Measurements from ENCODE around the gene NATD1.

NATD1 gene

DNA sequence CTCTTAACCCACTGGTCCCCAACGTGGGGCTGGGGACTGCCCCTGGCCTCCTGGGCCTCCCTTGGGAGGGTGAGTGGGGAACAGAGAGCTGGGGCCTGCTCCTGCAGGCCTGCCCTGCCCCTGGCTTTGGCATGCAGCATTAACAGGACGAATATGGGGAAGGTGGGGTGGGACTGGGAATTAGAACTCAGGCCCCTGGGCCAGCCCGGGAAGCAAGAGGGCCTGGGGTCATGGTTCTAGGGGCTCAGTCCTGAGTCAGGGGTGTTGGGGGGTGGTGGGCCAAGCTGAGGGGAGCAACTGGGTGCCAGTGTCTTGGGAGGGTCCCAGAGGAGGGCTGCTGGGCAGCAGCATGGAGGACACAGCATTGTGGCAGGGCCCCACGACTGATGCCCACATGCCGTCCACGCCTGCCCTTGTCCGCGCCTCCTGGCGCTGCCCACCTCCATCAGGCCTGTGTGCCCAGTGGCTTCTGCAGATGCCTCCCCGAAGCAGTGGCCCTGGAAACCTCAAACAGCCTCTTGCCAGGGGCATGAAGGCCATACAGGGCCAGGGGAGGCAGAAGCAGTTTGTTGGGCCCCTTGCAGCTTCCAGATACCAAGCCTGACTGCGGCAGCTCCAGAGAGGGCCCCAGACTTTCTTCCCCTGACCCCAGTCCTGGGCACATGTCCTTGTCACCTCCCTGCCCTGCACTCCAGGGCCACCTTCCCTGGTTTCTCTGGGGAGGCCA lies 36.1 kb upstream of the NATD1 start:
- Histone ChIP-seq H3K4me3 (ENCODE audit: low read length in 2 of 2) (peak overlapping the region; percentile 21 to 92), H3K9me3 (ENCODE audit: control insufficient read depth in 2 of 2, low read length in 2 of 2) (no peaks in the 10 kb centered on the region), H3K27ac (ENCODE audit: low read length) (peak overlapping the region; percentile 93), H3K9ac (ENCODE audit: low read length in 2 of 2) (peak overlapping the region; percentile 23 to 42), H3K36me3 (ENCODE audit: control insufficient read depth in 2 of 2, insufficient read depth in 2 of 2, low read length in 2 of 2) (peaks cover 5 to 13% of the 10 kb centered on the region in 2 donors), H3K4me1 (ENCODE audit: control insufficient read depth, insufficient read depth, low read length) (peaks cover 60% of the 10 kb centered on the region), H3K27me3 (ENCODE audit: control insufficient read depth in 1 of 2, insufficient read depth in 2 of 2, low read length in 2 of 2) (peaks cover 0 to 3% of the 10 kb centered on the region in 2 donors)

DNA sequence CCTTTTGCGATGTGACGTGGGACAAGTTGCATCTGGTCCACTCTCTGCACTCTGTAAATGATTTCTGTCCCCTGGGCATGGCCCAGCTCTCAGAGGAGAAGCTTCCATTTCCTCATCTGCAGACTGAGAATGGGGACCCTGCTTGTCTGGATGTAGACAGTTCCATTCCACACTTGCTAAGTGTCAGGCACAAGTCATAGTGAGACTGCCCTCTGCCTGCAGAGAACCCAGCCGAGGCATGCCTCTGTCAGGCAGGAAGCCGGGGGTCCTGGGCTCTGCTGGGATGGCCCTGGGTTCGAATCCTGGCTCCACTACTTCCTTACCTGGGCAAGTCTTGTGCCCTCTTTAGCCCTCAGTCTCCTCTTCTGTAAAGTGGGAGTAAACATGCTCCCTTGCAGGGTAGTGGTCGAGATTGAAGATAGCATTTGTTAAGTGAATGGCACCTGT lies 35.4 kb upstream of the NATD1 start:
- Histone ChIP-seq H3K4me1 (ENCODE audit: control insufficient read depth, insufficient read depth, low read length) (peaks cover 59% of the 10 kb centered on the region), H3K4me3 (ENCODE audit: low read length in 2 of 2) (peak overlapping the region; percentile 31 to 92), H3K9me3 (ENCODE audit: control insufficient read depth in 2 of 2, low read length in 2 of 2) (no peaks in the 10 kb centered on the region), H3K36me3 (ENCODE audit: control insufficient read depth in 2 of 2, insufficient read depth in 2 of 2, low read length in 2 of 2) (peaks cover 5 to 13% of the 10 kb centered on the region in 2 donors), H3K9ac (ENCODE audit: low read length in 2 of 2) (peak overlapping the region; percentile 60 to 78), H3K27me3 (ENCODE audit: control insufficient read depth in 1 of 2, insufficient read depth in 2 of 2, low read length in 2 of 2) (peaks cover 0 to 3% of the 10 kb centered on the region in 2 donors), H3K27ac (ENCODE audit: low read length) (peak overlapping the region; percentile 93)

- Histone ChIP-seq H3K4me1 (ENCODE audit: control insufficient read depth, insufficient read depth, low read length) (peaks cover 66% of the 10 kb centered on the region), H3K9ac (ENCODE audit: low read length in 2 of 2) (peak overlapping the region; percentile 69 to 78), H3K27me3 (ENCODE audit: control insufficient read depth in 1 of 2, insufficient read depth in 2 of 2, low read length in 2 of 2) (peaks cover 0 to 3% of the 10 kb centered on the region in 2 donors), H3K36me3 (ENCODE audit: control insufficient read depth in 2 of 2, insufficient read depth in 2 of 2, low read length in 2 of 2) (peaks cover 5 to 9% of the 10 kb centered on the region in 2 donors), H3K27ac (ENCODE audit: low read length) (peak overlapping the region; percentile 93), H3K4me3 (ENCODE audit: low read length in 2 of 2) (peak overlapping the region; percentile 92 to 96), H3K9me3 (ENCODE audit: control insufficient read depth in 2 of 2, low read length in 2 of 2) (no peaks in the 10 kb centered on the region)
Observed at GRCh38 chr17:21287703-21288449, 34.7 kb upstream of the NATD1 start.

DNA sequence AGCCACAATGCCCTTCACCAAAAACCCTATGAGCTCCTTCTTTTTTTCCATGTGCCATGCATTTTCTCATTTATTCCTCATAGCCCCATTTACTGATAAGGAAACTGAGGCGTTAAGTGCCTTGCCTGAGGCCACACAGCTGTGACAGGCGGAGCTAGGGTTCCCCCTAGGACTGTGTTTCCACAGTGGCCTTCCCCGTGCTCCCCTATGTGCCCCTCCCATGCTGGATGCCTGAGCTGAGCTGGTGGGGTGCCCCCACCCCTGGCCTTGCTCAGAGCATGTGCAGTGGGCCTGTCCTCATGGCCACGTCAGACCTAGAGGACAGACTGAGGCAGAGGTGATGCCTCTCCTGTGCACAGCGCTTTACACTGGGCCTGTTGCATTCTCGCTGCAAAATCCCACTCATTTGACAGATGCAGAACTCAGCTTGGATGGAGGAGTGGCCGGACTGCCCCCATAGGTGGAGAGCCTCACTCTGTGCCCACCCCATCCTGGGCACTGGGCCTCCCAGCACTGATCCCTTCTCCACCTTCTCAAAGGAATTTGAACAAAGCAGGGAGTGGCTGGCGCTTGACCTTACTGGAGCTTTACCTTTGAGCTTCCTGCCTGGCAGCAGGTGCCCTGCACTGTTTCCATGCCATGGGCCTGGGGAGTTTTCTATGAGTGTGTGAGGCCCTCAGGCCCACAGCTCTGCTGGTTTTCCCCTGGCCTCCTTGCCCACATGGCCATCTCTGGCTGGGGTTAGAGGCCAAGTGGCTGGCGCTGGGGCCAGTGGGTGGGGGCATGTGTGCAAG lies 33.9 kb upstream of the NATD1 start:
- H3K9ac ChIP-seq (ENCODE audit: low read length in 2 of 2), result peak overlapping the region; percentile 69 to 78
- peaks cover 73% of the 10 kb centered on the region for H3K4me1 ChIP-seq (ENCODE audit: control insufficient read depth, insufficient read depth, low read length)

DNA sequence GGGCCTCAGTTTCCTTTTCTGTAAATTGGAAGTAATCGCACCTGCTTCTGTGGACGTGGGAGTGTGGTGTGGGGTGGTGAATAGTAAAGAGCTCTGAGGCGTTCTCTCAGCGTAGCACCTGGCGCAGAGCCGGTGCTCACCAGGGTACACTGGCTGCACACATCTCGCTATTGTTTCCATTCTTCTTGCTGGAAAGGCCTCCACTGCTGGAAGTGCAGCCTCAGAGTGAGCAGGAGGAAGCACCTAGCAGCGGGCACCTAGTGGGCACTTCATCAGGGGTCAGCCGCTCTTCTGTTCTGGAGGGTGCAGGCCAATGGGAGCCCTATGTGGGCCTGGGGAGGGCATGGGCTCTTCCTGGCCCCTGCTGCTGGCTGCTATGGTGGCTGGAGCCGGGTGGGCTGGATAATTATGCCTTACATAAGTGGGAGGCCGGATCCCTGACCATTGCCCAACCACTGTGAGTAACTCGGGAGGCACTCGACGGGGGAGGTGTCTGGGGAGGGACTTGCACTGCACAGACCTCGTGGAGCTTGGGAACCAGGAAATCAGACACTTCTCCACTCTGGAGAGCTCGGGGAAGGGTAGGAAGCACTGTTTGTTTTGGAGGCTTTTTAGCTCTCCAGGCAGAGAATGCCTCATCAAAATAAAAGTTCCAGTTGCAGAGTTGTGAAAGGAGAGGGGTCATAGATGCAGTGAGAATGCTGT lies 33.0 kb upstream of the NATD1 start:
- Histone ChIP-seq H3K4me3 (ENCODE audit: low read length in 2 of 2) (peak overlapping the region; percentile 92 to 96), H3K27me3 (ENCODE audit: control insufficient read depth in 1 of 2, insufficient read depth in 2 of 2, low read length in 2 of 2) (no peaks in the 10 kb centered on the region), H3K27ac (ENCODE audit: low read length) (peak overlapping the region; percentile 93), H3K9me3 (ENCODE audit: control insufficient read depth in 2 of 2, low read length in 2 of 2) (no peaks in the 10 kb centered on the region), H3K9ac (ENCODE audit: low read length in 2 of 2) (peak overlapping the region; percentile 78 to 79), H3K4me1 (ENCODE audit: control insufficient read depth, insufficient read depth, low read length) (peaks cover 77% of the 10 kb centered on the region), H3K36me3 (ENCODE audit: control insufficient read depth in 2 of 2, insufficient read depth in 2 of 2, low read length in 2 of 2) (peaks cover 0 to under 1% of the 10 kb centered on the region in 2 donors)

More for the DNA sequence above, 33.9 kb upstream of the NATD1 start:
- Histone ChIP-seq H3K4me3 (ENCODE audit: low read length in 2 of 2) (peak overlapping the region; percentile 92 to 96), H3K36me3 (ENCODE audit: control insufficient read depth in 2 of 2, insufficient read depth in 2 of 2, low read length in 2 of 2) (peaks cover 5 to 8% of the 10 kb centered on the region in 2 donors), H3K27ac (ENCODE audit: low read length) (peak overlapping the region; percentile 93), H3K9me3 (ENCODE audit: control insufficient read depth in 2 of 2, low read length in 2 of 2) (no peaks in the 10 kb centered on the region), H3K27me3 (ENCODE audit: control insufficient read depth in 1 of 2, insufficient read depth in 2 of 2, low read length in 2 of 2) (peaks cover 0 to 2% of the 10 kb centered on the region in 2 donors)

GRCh38 chr17:21285164-21286065 lies 32.2 kb upstream of the NATD1 start:
- no peaks in the 10 kb centered on the region for H3K36me3 ChIP-seq (ENCODE audit: control insufficient read depth in 2 of 2, insufficient read depth in 2 of 2, low read length in 2 of 2)
- H3K27ac ChIP-seq (ENCODE audit: low read length), result peak overlapping the region; percentile 93
- peak overlapping the region; percentile 92 to 96 for H3K4me3 ChIP-seq (ENCODE audit: low read length in 2 of 2)
- no peaks in the 10 kb centered on the region for H3K9me3 ChIP-seq (ENCODE audit: control insufficient read depth in 2 of 2, low read length in 2 of 2)
- H3K4me1 ChIP-seq (ENCODE audit: control insufficient read depth, insufficient read depth, low read length), result peaks cover 75% of the 10 kb centered on the region
- peak overlapping the region; percentile 78 to 79 for H3K9ac ChIP-seq (ENCODE audit: low read length in 2 of 2)
- no peaks in the 10 kb centered on the region for H3K27me3 ChIP-seq (ENCODE audit: control insufficient read depth in 1 of 2, insufficient read depth in 2 of 2, low read length in 2 of 2)

DNA sequence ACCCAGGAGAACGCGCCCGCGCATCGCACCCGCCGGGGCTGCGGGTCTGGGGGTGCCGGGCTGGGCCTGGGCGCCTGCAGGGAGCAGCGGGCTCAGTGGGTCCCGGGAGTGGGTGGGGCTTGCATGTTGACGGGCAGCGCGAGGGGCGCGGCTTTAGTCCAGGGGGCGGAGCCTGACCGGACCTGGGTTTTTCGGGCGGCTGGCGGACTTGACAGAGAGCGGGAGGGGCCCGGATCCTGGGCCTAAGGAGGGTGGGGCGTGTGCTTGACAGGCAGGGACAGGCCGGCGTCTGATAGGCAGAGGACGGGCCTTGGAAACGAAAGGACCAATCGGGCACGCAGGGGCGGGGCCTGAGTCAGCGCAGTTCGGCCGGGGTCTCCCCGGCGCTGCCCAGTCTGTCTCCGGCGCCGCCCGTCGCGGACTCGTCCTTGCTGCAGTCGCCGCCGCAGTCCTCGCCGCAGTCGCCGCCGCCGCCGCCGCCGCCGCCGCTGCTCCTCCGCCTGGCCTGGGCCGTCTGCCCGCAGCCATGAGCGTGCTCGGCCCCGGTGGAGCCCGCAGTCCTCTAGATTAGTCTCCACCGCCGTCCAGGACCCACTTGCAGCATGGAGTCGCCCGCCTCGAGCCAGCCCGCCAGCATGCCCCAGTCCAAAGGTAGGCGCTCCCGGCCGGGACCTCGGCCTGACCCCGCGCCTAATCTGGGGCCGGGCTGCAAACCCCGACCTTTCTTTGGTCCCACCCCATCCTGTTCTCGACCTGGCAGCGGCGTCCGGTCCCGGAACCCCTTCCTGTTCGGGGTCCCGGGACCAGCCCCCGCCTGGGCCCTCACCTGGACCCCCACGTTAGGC lies 31.3 kb upstream of the NATD1 start, which contains the start of gene MAP2K3:
Gene MAP2K3 (plus strand): TSS at position 393 of the 845 bp plus-strand sequence. CDS start 210 bp downstream, at position 603.
- Histone ChIP-seq H3K9me3 (ENCODE audit: control insufficient read depth in 2 of 2, low read length in 2 of 2) (no peaks in the 10 kb centered on the region), H3K27me3 (ENCODE audit: control insufficient read depth in 1 of 2, insufficient read depth in 2 of 2, low read length in 2 of 2) (no peaks in the 10 kb centered on the region), H3K4me1 (ENCODE audit: control insufficient read depth, insufficient read depth, low read length) (peaks cover 74% of the 10 kb centered on the region), H3K4me3 (ENCODE audit: low read length in 2 of 2) (peak within 1 kb of the TSS; percentile 92 to 96), H3K27ac (ENCODE audit: low read length) (peak within 1 kb of the TSS; percentile 93), H3K36me3 (ENCODE audit: control insufficient read depth in 2 of 2, insufficient read depth in 2 of 2, low read length in 2 of 2) (no peaks in the 10 kb centered on the region), H3K9ac (ENCODE audit: low read length in 2 of 2) (peak within 1 kb of the TSS; percentile 78 to 79)

GRCh38 chr17:21283482-21284318 lies 30.5 kb upstream of the NATD1 start:
- H3K27ac ChIP-seq (ENCODE audit: low read length), result peak overlapping the region; percentile 93
- no peaks in the 10 kb centered on the region for H3K36me3 ChIP-seq (ENCODE audit: control insufficient read depth in 2 of 2, insufficient read depth in 2 of 2, low read length in 2 of 2)
- H3K27me3 ChIP-seq (ENCODE audit: control insufficient read depth in 1 of 2, insufficient read depth in 2 of 2, low read length in 2 of 2), result no peaks in the 10 kb centered on the region
- H3K4me1 ChIP-seq (ENCODE audit: control insufficient read depth, insufficient read depth, low read length), result peaks cover 68% of the 10 kb centered on the region
- H3K9me3 ChIP-seq (ENCODE audit: control insufficient read depth in 2 of 2, low read length in 2 of 2), result no peaks in the 10 kb centered on the region
- H3K4me3 ChIP-seq (ENCODE audit: low read length in 2 of 2), result peak overlapping the region; percentile 44 to 92
- peak overlapping the region; percentile 43 to 60 for H3K9ac ChIP-seq (ENCODE audit: low read length in 2 of 2)
